ENCODE results near the gene MRPL12.

Gene MRPL12

GRCh38 chr17:81656835-81657234 is 46.3 kb upstream of the MRPL12 start:
- Histone ChIP-seq H3F3A (ENCODE audit: insufficient read depth, low read length) (no peaks in the 10 kb centered on the region), H3K27ac (ENCODE audit: low read depth, low read length, poor library complexity, severe bottlenecking) (no peak overlapping the region), H3K4me2 (ENCODE audit: low read length) (no peak overlapping the region), H3K4me1 (ENCODE audit: insufficient read depth, low read length, severe bottlenecking) (peaks cover 10% of the 10 kb centered on the region), H2AFZ (ENCODE audit: low read length) (no peak overlapping the region), H4K20me1 (ENCODE audit: insufficient read depth, low read length) (no peaks in the 10 kb centered on the region), H3K79me2 (ENCODE audit: insufficient read depth, low read length) (no peaks in the 10 kb centered on the region), H3K4me3 (ENCODE audit: low read depth, low read length, poor library complexity, severe bottlenecking) (no peak overlapping the region), H3K27me3 (ENCODE audit: insufficient read depth, low read length) (peaks cover 10% of the 10 kb centered on the region), H3K9me3 (ENCODE audit: low read length) (no peaks in the 10 kb centered on the region), H3K9ac (ENCODE audit: low read length) (no peak overlapping the region), H3K9me2 (ENCODE audit: low read depth, low read length) (no peaks in the 10 kb centered on the region), H3K36me3 (ENCODE audit: insufficient read depth, low read length) (no peaks in the 10 kb centered on the region)
- no peak for TF ChIP-seq EZH2 (IDR thresholded peaks at IDR 0.05; ENCODE audit: borderline replicate concordance, low read length)
- TF ChIP-seq CTCF (IDR thresholded peaks at IDR 0.05; ENCODE audit: low read length), result no peak

GRCh38 chr17:81659038-81659437 is 44.1 kb upstream of the MRPL12 start:
- Histone ChIP-seq H3K79me2 (ENCODE audit: insufficient read depth, low read length) (no peaks in the 10 kb centered on the region), H3K9me3 (ENCODE audit: low read length) (no peaks in the 10 kb centered on the region), H4K20me1 (ENCODE audit: insufficient read depth, low read length) (no peaks in the 10 kb centered on the region), H3K4me3 (ENCODE audit: low read depth, low read length, poor library complexity, severe bottlenecking) (no peak overlapping the region), H3K4me1 (ENCODE audit: insufficient read depth, low read length, severe bottlenecking) (no peaks in the 10 kb centered on the region), H3K27ac (ENCODE audit: low read depth, low read length, poor library complexity, severe bottlenecking) (no peak overlapping the region), H3F3A (ENCODE audit: insufficient read depth, low read length) (no peaks in the 10 kb centered on the region), H3K27me3 (ENCODE audit: insufficient read depth, low read length) (peaks cover 5% of the 10 kb centered on the region), H3K36me3 (ENCODE audit: insufficient read depth, low read length) (peaks cover 3% of the 10 kb centered on the region; the same call in 1 of the 2 replicates), H3K9me2 (ENCODE audit: low read depth, low read length) (no peaks in the 10 kb centered on the region), H2AFZ (ENCODE audit: low read length) (no peak overlapping the region), H3K9ac (ENCODE audit: low read length) (no peak overlapping the region), H3K4me2 (ENCODE audit: low read length) (no peak overlapping the region)
- TF ChIP-seq CTCF (IDR thresholded peaks at IDR 0.05; ENCODE audit: low read length), result no peak
- TF ChIP-seq EZH2 (IDR thresholded peaks at IDR 0.05; ENCODE audit: borderline replicate concordance, low read length), result no peak

GRCh38 chr17:81660441-81660840 is 42.7 kb upstream of the MRPL12 start:
- Histone ChIP-seq H3K4me3 (ENCODE audit: low read depth, low read length, poor library complexity, severe bottlenecking) (no peak overlapping the region), H3K36me3 (ENCODE audit: insufficient read depth, low read length) (peaks cover 16% of the 10 kb centered on the region), H3K9me2 (ENCODE audit: low read depth, low read length) (no peaks in the 10 kb centered on the region), H3K4me2 (ENCODE audit: low read length) (no peak overlapping the region), H3K79me2 (ENCODE audit: insufficient read depth, low read length) (no peaks in the 10 kb centered on the region), H3K27me3 (ENCODE audit: insufficient read depth, low read length) (no peaks in the 10 kb centered on the region), H3K4me1 (ENCODE audit: insufficient read depth, low read length, severe bottlenecking) (peaks cover 6% of the 10 kb centered on the region), H3K27ac (ENCODE audit: low read depth, low read length, poor library complexity, severe bottlenecking) (no peak overlapping the region), H2AFZ (ENCODE audit: low read length) (no peak overlapping the region), H3F3A (ENCODE audit: insufficient read depth, low read length) (no peaks in the 10 kb centered on the region), H4K20me1 (ENCODE audit: insufficient read depth, low read length) (no peaks in the 10 kb centered on the region), H3K9ac (ENCODE audit: low read length) (no peak overlapping the region), H3K9me3 (ENCODE audit: low read length) (no peaks in the 10 kb centered on the region)
- TF ChIP-seq CTCF (IDR thresholded peaks at IDR 0.05; ENCODE audit: low read length) (no peak), EZH2 (IDR thresholded peaks at IDR 0.05; ENCODE audit: borderline replicate concordance, low read length) (no peak)

Measured in OCI-LY1 (cell line).